ENCODE results near the gene ST7. TPM values are rescaled to one million over a fixed set of nuclear protein-coding genes. Genes with fewer than 3 reads are reported as not detected.

Gene ST7
- total RNA-seq, 4 donors from 2014 or later = 7.2 to 47.9 (median 19.1) TPM

- no peak overlapping the region for H3K27ac ChIP-seq
- in situ Hi-C loops (cut with MboI; ENCODE audit: low pct_ligation_motif_present in 1 of 4, low pct_unique_long_range_greater_than_20kb in 1 of 4, low sequenced_read_pairs in 3 of 4) = no loop called here
- H3K9me3 ChIP-seq = no peaks in the 10 kb centered on the region
- 78% methylated on average over 3 to 4 of the region's 4 CpGs for WGBS, 2 donors (ENCODE audit: low coverage in 1 of 2)
- no peaks in the 10 kb centered on the region for H3K27me3 ChIP-seq
- TF ChIP-seq EP300 (IDR thresholded peaks at IDR 0.05; ENCODE audit: low read depth) (no peak), POLR2AphosphoS5 (IDR thresholded peaks at IDR 0.05) (no peak), CTCF (IDR thresholded peaks at IDR 0.05) (no peak), POLR2A (IDR thresholded peaks at IDR 0.05) (no peak)
- intact Hi-C loops (cut with DNase I; ENCODE audit: low total_unique reads) = no loop called here
- no peaks in the 10 kb centered on the region for H3K36me3 ChIP-seq
- no peak overlapping the region for H3K4me3 ChIP-seq
- H3K4me1 ChIP-seq = no peaks in the 10 kb centered on the region
- no peak for DNase-seq
Measured at GRCh38 chr7:117169907-117170306, 216.6 kb downstream of the ST7 start.

GRCh38 chr7:117171106-117171505, 217.8 kb downstream of the ST7 start:
- Histone ChIP-seq H3K4me3 (no peak overlapping the region), H3K27ac (no peak overlapping the region), H3K9me3 (no peaks in the 10 kb centered on the region), H3K4me1 (no peaks in the 10 kb centered on the region), H3K27me3 (no peaks in the 10 kb centered on the region), H3K36me3 (no peaks in the 10 kb centered on the region)
- DNase-seq = no peak
- intact Hi-C loops (cut with DNase I; ENCODE audit: low total_unique reads) (no loop called here), in situ Hi-C loops (cut with MboI; ENCODE audit: low pct_ligation_motif_present in 1 of 4, low pct_unique_long_range_greater_than_20kb in 1 of 4, low sequenced_read_pairs in 3 of 4) (no loop called here)
- TF ChIP-seq CTCF (IDR thresholded peaks at IDR 0.05) (no peak), POLR2AphosphoS5 (IDR thresholded peaks at IDR 0.05) (no peak), POLR2A (IDR thresholded peaks at IDR 0.05) (no peak)
- 94 to 95% methylated on average over 3 to 4 of the region's 4 CpGs for WGBS, 2 donors (ENCODE audit: low coverage in 1 of 2)

- Histone ChIP-seq H3K9me3 (no peaks in the 10 kb centered on the region), H3K27me3 (no peaks in the 10 kb centered on the region), H3K36me3 (no peaks in the 10 kb centered on the region), H3K27ac (no peak overlapping the region), H3K4me3 (no peak overlapping the region), H3K4me1 (no peaks in the 10 kb centered on the region)
- no peak for DNase-seq
- intact Hi-C loops (cut with DNase I; ENCODE audit: low total_unique reads) (no loop called here), in situ Hi-C loops (cut with MboI; ENCODE audit: low pct_ligation_motif_present in 1 of 4, low pct_unique_long_range_greater_than_20kb in 1 of 4, low sequenced_read_pairs in 3 of 4) (no loop called here)
- WGBS, 2 donors (ENCODE audit: low coverage in 1 of 2) = 69 to 91% methylated on average over 2 of the region's 2 CpGs
- TF ChIP-seq EP300 (IDR thresholded peaks at IDR 0.05; ENCODE audit: low read depth) (no peak), CTCF (IDR thresholded peaks at IDR 0.05) (no peak), POLR2AphosphoS5 (IDR thresholded peaks at IDR 0.05) (no peak), POLR2A (IDR thresholded peaks at IDR 0.05) (no peak)
Measured at GRCh38 chr7:117172283-117172682, 219.0 kb downstream of the ST7 start.

- Histone ChIP-seq H3K4me3 (no peak overlapping the region), H3K4me1 (no peaks in the 10 kb centered on the region), H3K27ac (no peak overlapping the region), H3K27me3 (no peaks in the 10 kb centered on the region), H3K9me3 (no peaks in the 10 kb centered on the region), H3K36me3 (no peaks in the 10 kb centered on the region)
- 63 to 84% methylated on average over 2 to 6 of the region's 6 CpGs for WGBS, 2 donors (ENCODE audit: low coverage in 1 of 2)
- no peak for TF ChIP-seq POLR2AphosphoS5 (IDR thresholded peaks at IDR 0.05)
- no peak for TF ChIP-seq CTCF (IDR thresholded peaks at IDR 0.05)
- no peak for TF ChIP-seq EP300 (IDR thresholded peaks at IDR 0.05; ENCODE audit: low read depth)
- no peak for TF ChIP-seq POLR2A (IDR thresholded peaks at IDR 0.05)
- in situ Hi-C loops (cut with MboI; ENCODE audit: low pct_ligation_motif_present in 1 of 4, low pct_unique_long_range_greater_than_20kb in 1 of 4, low sequenced_read_pairs in 3 of 4) (no loop called here), intact Hi-C loops (cut with DNase I; ENCODE audit: low total_unique reads) (no loop called here)
- no peak for DNase-seq
Measured at GRCh38 chr7:117173035-117173770, 219.9 kb downstream of the ST7 start.

Measured in transverse colon (tissue), 4 donors.